GM12865 (cell line): ENCODE results near the gene CEACAM5.

Experiments
- DNase-seq: peaks from one replicate; pipeline ENCODE4 v3.0.0; 2010; ENCODE audit warnings: low read depth
- H3K4me3 ChIP-seq: 2 replicates; pipeline ENCODE4 v1.5.1; 2011; ENCODE audit warnings: mild to moderate bottlenecking, low read depth, low read length, control low read depth
- CTCF ChIP-seq: IDR thresholded peaks from 2 replicates; pipeline ENCODE4 v1.5.1; 2011; ENCODE audit warnings: low read length, control low read depth, low read depth, inconsistent platforms; ENCODE audit not compliant: insufficient read depth; ENCODE audit errors: missing control alignments

Gene CEACAM5

GRCh38 chr19:41708481-41708880 lies at the start of gene CEACAM5:
Gene CEACAM5, plus strand, starts transcription at chr19:41708626. Its CDS starts 106 bp downstream, at chr19:41708732.
- no peak within 1 kb of the TSS for H3K4me3 ChIP-seq
- DNase-seq = no peak
- TF ChIP-seq CTCF = no peak

GRCh38 chr19:41666075-41666474 lies 42.4 kb upstream of the CEACAM5 start:
- DNase-seq = no peak
- no peak overlapping the region for H3K4me3 ChIP-seq
- TF ChIP-seq CTCF = no peak

- no peak for DNase-seq
- no peak overlapping the region for H3K4me3 ChIP-seq
- no peak for TF ChIP-seq CTCF
These were observed 40.1 kb upstream of the CEACAM5 start for GRCh38 chr19:41668315-41668714.

GRCh38 chr19:41670755-41671154 lies 37.7 kb upstream of the CEACAM5 start:
- no peak for DNase-seq
- no peak for TF ChIP-seq CTCF
- H3K4me3 ChIP-seq = no peak overlapping the region

GRCh38 chr19:41671486-41671885 lies 36.9 kb upstream of the CEACAM5 start:
- TF ChIP-seq CTCF = no peak
- DNase-seq = no peak
- no peak overlapping the region for H3K4me3 ChIP-seq

- no peak for DNase-seq
- no peak for TF ChIP-seq CTCF
- no peak overlapping the region for H3K4me3 ChIP-seq
These were observed 26.0 kb upstream of the CEACAM5 start for GRCh38 chr19:41682437-41682836.

GRCh38 chr19:41687419-41687818 lies 21.0 kb upstream of the CEACAM5 start:
- DNase-seq = no peak
- no peak overlapping the region for H3K4me3 ChIP-seq
- no peak for TF ChIP-seq CTCF
